PC-3 (cell line): ENCODE measurements around the gene PRRC2B. TPM values are rescaled to one million over a fixed set of nuclear protein-coding genes. Genes with fewer than 3 reads are reported as not detected.
A peak's percentile ranks its signal among the peaks of the same experiment; 100 is the strongest.

Experiments
- ATAC-seq: fragments of 200-7000 bp; cut with Tn5 transposase; 2 replicates; pipeline ENCODE4 v1.9.1; 2020; ENCODE audit warnings: mild to moderate bottlenecking, moderate library complexity
- BruUV-seq: library from RNA; stranded (reverse); fragments of 400-500 nt; replicated peaks from 2 replicates; lab custom pipeline; 2021; lab: Mats Ljungman, UMichigan
- CTCF ChIA-PET: fragments of 300-600 bp; sonication (Branson Sonifier 250); formaldehyde crosslinking; loops from one replicate; lab custom pipeline; 2022; ENCODE audit warnings: antibody characterized with exemption; lab: Charles Lee
- POLR2A ChIA-PET: fragments of 300-600 bp; sonication (Branson Sonifier 250); formaldehyde crosslinking; loops from one replicate; lab custom pipeline; 2022; ENCODE audit warnings: antibody characterized with exemption; ENCODE audit not compliant: unreplicated experiment; lab: Charles Lee
- DNase-seq: peaks from one replicate; pipeline ENCODE4 v3.0.0-alpha.2; 2015
- H2AFZ ChIP-seq: fragments of 300-600 bp; sonication (generic); 2 replicates; pipeline ENCODE4 v1.6.0; 2016; ENCODE audit warnings: antibody characterized with exemption, low read length
- H3F3A ChIP-seq: fragments of 300-600 bp; sonication (generic); one replicate; pipeline ENCODE4 v1.6.0; 2017; ENCODE audit warnings: antibody characterized with exemption, low read length, control low read depth, mild to moderate bottlenecking; ENCODE audit not compliant: unreplicated experiment
- H3K27ac ChIP-seq: fragments of 300-600 bp; sonication (generic); 2 replicates; pipeline ENCODE4 v1.5.1; 2016; ENCODE audit warnings: mild to moderate bottlenecking, low read length
- H3K27me3 ChIP-seq: fragments of 300-600 bp; sonication (generic); 2 replicates; pipeline ENCODE4 v1.6.1; 2016; ENCODE audit warnings: low read length, mixed read lengths
- H3K36me3 ChIP-seq: fragments of 300-600 bp; sonication (generic); 2 replicates; pipeline ENCODE4 v1.6.1; 2016; ENCODE audit warnings: low read depth, mixed run types, low read length, mixed read lengths
- H3K4me1 ChIP-seq: fragments of 300-600 bp; sonication (generic); 2 replicates; pipeline ENCODE4 v1.5.1; 2016; ENCODE audit warnings: low read length; ENCODE audit not compliant: insufficient read depth
- H3K4me2 ChIP-seq: fragments of 300-600 bp; sonication (generic); 2 replicates; pipeline ENCODE4 v1.6.0; 2016; ENCODE audit warnings: low read length
- H3K4me3 ChIP-seq: fragments of 300-600 bp; sonication (generic); 2 replicates; pipeline ENCODE4 v1.5.1; 2016; ENCODE audit warnings: mild to moderate bottlenecking, low read length, mixed read lengths
- H3K79me2 ChIP-seq: fragments of 300-600 bp; sonication (generic); 2 replicates; pipeline ENCODE4 v1.6.1; 2017; ENCODE audit warnings: low read length, mixed read lengths
- H3K9ac ChIP-seq: fragments of 300-600 bp; sonication (generic); 2 replicates; pipeline ENCODE4 v1.6.0; 2016; ENCODE audit warnings: mild to moderate bottlenecking, low read length
- H3K9me2 ChIP-seq: fragments of 300-600 bp; sonication (generic); replicated peaks from 2 replicates; pipeline ENCODE4 v1.6.1; 2016; ENCODE audit warnings: mixed run types, low read length, mixed read lengths
- H3K9me3 ChIP-seq: fragments of 300-600 bp; sonication (generic); 2 replicates; pipeline ENCODE4 v1.6.1; 2016; ENCODE audit warnings: low read length, mixed read lengths
- H4K20me1 ChIP-seq: fragments of 300-600 bp; sonication (generic); 2 replicates; pipeline ENCODE4 v1.6.1; 2016; ENCODE audit warnings: low read length, mixed read lengths
- EZH2 ChIP-seq: fragments of 300-600 bp; sonication (generic); IDR thresholded peaks from one replicate; pipeline ENCODE4 v1.6.1; 2017; ENCODE audit warnings: antibody characterized with exemption, mild to moderate bottlenecking, low read length; ENCODE audit not compliant: unreplicated experiment
- EZH2phosphoT487 ChIP-seq: fragments of 300-600 bp; sonication (generic); IDR thresholded peaks from 2 replicates; pipeline ENCODE4 v1.6.1; 2018; ENCODE audit warnings: mild to moderate bottlenecking, antibody characterized with exemption, low read length, borderline replicate concordance
- intact Hi-C: fragments of 100-400 bp; cut with micrococcal nuclease; formaldehyde crosslinking; loops from 2 replicates; pipeline ENCODE4 v1.9.0; 2023
- total RNA-seq: library from RNA; depleted of rRNA; stranded (reverse); fragments of >200 nt; gene quantifications from 2 replicates; pipeline ENCODE4 v1.2.3, GENCODE V29; 2014
- TF ChIP-seq, protein P1 (sequence below): fragments of 300-600 bp; sonication (generic); conservative IDR thresholded peaks from 2 replicates; pipeline ENCODE4 v1.5.1; 2017; ENCODE audit warnings: antibody characterized with exemption, low read depth, mild to moderate bottlenecking, low read length

Gene PRRC2B
- total RNA-seq, 1 experiment from 2014 or later = 46.9 TPM

DNA sequence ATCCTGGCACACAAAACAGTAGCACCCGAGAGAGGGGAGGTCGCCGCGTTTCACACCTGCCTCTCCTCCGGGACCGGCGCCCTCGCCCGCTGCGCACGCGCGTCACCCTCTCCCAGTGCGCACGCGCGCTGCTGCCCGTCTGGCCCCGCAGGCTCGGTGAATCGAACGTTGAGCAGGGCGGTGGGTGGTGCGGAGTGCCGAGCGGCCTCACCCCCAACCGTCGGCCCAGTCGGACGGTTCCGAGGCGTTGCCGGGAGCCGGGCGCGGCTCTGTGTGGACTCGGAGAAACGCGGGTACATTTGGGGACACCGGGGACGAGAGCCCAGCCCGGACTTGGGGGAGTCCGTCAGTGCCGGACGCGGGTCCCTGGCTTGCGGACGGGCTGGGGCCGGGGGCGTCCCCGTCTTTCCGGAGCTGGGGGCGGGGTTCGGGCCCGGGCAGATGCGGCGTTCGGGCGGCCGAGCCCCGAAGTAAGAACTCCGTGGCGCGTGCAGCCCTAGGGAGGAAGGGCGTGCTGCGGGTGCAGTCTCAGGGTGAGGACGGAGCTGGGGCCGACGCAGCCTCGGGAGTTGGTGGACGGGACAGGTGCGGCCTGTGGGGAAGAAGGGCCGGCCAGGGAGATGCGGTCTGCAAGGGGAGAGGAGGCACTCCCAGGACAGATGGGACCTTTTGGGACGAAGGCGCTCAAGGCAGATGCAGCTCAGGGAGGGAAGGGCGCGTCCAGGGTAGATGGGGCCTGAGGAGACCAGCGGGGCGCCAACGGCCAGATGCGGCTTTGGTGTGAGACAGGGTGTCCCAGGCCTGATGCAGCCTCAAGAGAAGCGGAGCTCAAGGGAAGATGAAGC is 109.1 kb downstream of the PRRC2B start, which contains the start of gene POMT1:
POMT1 (plus strand) TSS at position 138 of the 845 bp plus-strand sequence. CDS start 1,301 bp downstream, outside the sequence.
- peak; percentile 77 for DNase-seq
- POLR2A ChIA-PET = no interaction called here
- no peak within 1 kb of the TSS for H3K27ac ChIP-seq
- H3K9me3 ChIP-seq = no peaks in the 10 kb centered on the region
- peak within 1 kb of the TSS; percentile 85 for H3K4me3 ChIP-seq
- BruUV-seq = no TSS peak
- H4K20me1 ChIP-seq = no peaks in the 10 kb centered on the region
- intact Hi-C loops = loop anchor here (5.0 kb wide), 1 partner anchor 59 kb away; no protein-coding TSS in a partner anchor
- H3K4me1 ChIP-seq = peaks cover 19% of the 10 kb centered on the region
- H3K36me3 ChIP-seq = no peaks in the 10 kb centered on the region; the same call in 1 of the 2 replicates
- CTCF ChIA-PET = no interaction called here
- peak within 1 kb of the TSS; percentile 74 for H3K9ac ChIP-seq
- H3K9me2 ChIP-seq = no peaks in the 10 kb centered on the region
- peak within 1 kb of the TSS; percentile 89 for H2AFZ ChIP-seq
- H3K27me3 ChIP-seq = no peaks in the 10 kb centered on the region
- peak; percentile 69 for ATAC-seq
- peak within 1 kb of the TSS; percentile 99 for H3K4me2 ChIP-seq
- TF ChIP-seq EZH2 = no peak
- H3K79me2 ChIP-seq = peaks cover 15% of the 10 kb centered on the region
- no peaks in the 10 kb centered on the region for H3F3A ChIP-seq

DNA sequence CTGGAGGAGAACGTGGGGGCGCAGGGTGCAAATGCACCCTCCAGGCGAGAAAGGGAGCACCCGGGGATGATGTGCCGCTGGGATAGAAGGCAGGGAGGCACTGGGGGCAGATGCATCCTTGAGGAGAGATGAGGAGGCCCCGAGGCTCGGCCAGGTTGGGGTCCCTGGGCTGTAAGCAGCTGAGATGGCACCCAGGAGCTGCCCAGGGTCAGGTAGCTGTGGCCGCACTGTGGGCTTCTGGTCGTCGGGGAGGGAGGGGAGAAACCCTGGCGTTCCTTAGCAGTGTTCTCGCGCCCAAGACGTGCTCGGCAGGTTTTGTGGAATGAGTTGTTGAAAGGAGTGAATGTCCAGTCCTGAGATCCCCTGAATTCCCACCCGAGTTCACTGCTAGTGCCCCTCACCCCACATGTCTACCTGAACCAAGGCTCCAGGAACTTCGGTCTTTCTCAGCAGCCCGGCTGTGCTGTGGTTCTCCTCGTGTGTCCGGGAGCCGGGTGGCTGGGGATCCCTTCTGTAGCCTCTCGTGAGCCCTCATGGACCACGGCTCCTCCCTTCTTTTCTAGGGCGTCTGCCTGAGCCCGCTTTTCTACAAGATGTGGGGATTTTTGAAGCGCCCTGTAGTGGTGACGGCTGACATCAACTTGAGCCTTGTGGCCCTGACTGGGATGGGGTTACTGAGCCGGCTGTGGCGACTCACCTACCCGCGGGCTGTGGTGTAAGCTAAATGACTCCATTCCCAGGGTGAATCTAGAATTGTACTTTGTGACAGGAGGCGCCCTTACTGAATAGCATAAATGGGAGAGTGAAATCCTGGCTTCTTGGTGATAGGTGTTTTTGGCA is 110.0 kb downstream of the PRRC2B start:
- no peaks in the 10 kb centered on the region for H3K27me3 ChIP-seq
- ChIA-PET CTCF (no interaction called here), POLR2A (no interaction called here)
- no peak for TF ChIP-seq EZH2
- no peak for TF ChIP-seq EZH2phosphoT487
- TF ChIP-seq, protein P1, sequence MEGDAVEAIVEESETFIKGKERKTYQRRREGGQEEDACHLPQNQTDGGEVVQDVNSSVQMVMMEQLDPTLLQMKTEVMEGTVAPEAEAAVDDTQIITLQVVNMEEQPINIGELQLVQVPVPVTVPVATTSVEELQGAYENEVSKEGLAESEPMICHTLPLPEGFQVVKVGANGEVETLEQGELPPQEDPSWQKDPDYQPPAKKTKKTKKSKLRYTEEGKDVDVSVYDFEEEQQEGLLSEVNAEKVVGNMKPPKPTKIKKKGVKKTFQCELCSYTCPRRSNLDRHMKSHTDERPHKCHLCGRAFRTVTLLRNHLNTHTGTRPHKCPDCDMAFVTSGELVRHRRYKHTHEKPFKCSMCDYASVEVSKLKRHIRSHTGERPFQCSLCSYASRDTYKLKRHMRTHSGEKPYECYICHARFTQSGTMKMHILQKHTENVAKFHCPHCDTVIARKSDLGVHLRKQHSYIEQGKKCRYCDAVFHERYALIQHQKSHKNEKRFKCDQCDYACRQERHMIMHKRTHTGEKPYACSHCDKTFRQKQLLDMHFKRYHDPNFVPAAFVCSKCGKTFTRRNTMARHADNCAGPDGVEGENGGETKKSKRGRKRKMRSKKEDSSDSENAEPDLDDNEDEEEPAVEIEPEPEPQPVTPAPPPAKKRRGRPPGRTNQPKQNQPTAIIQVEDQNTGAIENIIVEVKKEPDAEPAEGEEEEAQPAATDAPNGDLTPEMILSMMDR = peak; percentile 37; the same call in 1 of the 2 replicates
- H3F3A ChIP-seq = no peaks in the 10 kb centered on the region
- peak overlapping the region; percentile 85 for H3K4me3 ChIP-seq
- H3K36me3 ChIP-seq = no peaks in the 10 kb centered on the region; the same call in 1 of the 2 replicates
- no peaks in the 10 kb centered on the region for H4K20me1 ChIP-seq
- intact Hi-C loops = loop anchor here (5.0 kb wide), 1 partner anchor 58 kb away; no protein-coding TSS in a partner anchor
- no peaks in the 10 kb centered on the region for H3K9me2 ChIP-seq
- no peaks in the 10 kb centered on the region for H3K9me3 ChIP-seq
- no peak overlapping the region for H3K27ac ChIP-seq
- ATAC-seq (peak; percentile 55), DNase-seq (peak; percentile 62)
- BruUV-seq = no TSS peak
- peaks cover 19% of the 10 kb centered on the region for H3K4me1 ChIP-seq
- peak overlapping the region; percentile 99 for H3K4me2 ChIP-seq
- peaks cover 15% of the 10 kb centered on the region for H3K79me2 ChIP-seq
- H2AFZ ChIP-seq = peak overlapping the region; percentile 89
- H3K9ac ChIP-seq = peak overlapping the region; percentile 74

- TF ChIP-seq EZH2 (no peak), EZH2phosphoT487 (no peak)
- TF ChIP-seq, protein P1 = no peak
- Histone ChIP-seq H3K27me3 (no peaks in the 10 kb centered on the region), H2AFZ (no peak overlapping the region), H3K4me2 (no peak overlapping the region), H4K20me1 (no peaks in the 10 kb centered on the region), H3K79me2 (peaks cover 15% of the 10 kb centered on the region), H3K27ac (no peak overlapping the region), H3K36me3 (no peaks in the 10 kb centered on the region; the same call in 1 of the 2 replicates), H3K9me2 (no peaks in the 10 kb centered on the region), H3K9ac (no peak overlapping the region), H3K4me3 (no peak overlapping the region), H3K9me3 (no peaks in the 10 kb centered on the region), H3F3A (no peaks in the 10 kb centered on the region), H3K4me1 (peaks cover 19% of the 10 kb centered on the region)
- intact Hi-C loops = no loop called here
- no TSS peak for BruUV-seq
- DNase-seq = no peak
- no peak for ATAC-seq
- ChIA-PET POLR2A (no interaction called here), CTCF (no interaction called here)
Measured at GRCh38 chr9:131505012-131505411, 111.1 kb downstream of the PRRC2B start.
